Adipose tissue (tissue), 3 donors: ENCODE measurements around the gene GIMAP2. TPM values are rescaled to one million over a fixed set of nuclear protein-coding genes. Genes with fewer than 3 reads are reported as not detected.
"Not testable (repeated sequence)": the region's sequence is repeated elsewhere in the genome, so short reads cannot be mapped to it uniquely, and the experiment has no call there.

Experiments used
- H3K27ac ChIP-seq: one replicate; pipeline ENCODE4 v1.5.1; 2013; ENCODE audit warnings: low read depth, low read length
- WGBS, 3 donors: extraction: QIAGEN DNeasy Blood & Tissue Kit; methylation state at CpG; one replicate each; pipeline ENCODE4 v1.1.7; 2013; 5-methylcytosine and 5-hydroxymethylcytosine counted together
- polyA plus RNA-seq, 3 donors: library from polyadenylated mRNA; stranded (reverse); fragments of 200-250 nt; gene quantifications; one replicate each; pipeline ENCODE4 v1.2.3, GENCODE V29; 2013
- donor health status: healthy with polysubstance abuse.
- donor health status: Bipolar disorder and iron deficiency.
- donor health status: healthy.

GIMAP2 gene
- polyA plus RNA-seq, 3 donors, result 2.5 to 8.3 (median 5.9) TPM

DNA sequence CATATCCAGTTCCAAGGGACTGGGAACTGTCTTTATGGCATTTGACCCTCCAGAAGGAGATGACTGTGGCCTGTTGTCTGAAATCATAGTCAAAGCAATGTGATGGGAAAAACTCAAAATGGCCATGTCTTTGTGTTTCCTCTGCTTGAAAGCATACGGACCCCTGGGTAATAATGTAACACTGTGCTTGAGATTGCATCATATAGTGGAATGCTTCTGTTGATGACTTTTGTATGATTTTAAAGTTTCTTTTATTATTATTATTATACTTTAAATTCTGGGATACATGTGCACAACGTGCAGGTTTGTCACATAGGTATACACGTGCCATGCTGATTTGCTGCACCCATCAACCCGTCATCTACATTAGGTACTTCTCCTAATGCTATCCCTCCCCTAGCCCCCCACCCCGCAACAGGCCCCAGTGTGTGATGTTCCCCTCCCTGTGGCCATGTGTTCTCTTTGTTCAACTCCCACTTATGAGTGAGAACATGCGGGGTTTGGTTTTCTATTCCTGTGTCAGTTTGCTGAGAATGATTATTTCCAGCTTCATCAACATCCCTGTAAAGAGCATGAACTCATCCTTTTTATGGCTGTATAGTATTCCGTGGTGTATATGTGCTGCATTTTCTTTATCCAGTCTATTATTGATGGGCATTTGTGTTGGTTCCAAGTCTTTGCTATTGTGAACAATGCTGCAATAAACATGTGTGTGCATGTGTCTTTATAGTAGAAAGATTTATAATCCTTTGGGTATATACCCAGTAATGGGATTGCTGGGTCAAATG lies 13.5 kb upstream of the GIMAP2 start:
- H3K27ac ChIP-seq, result not testable (repeated sequence)
- 83 to 90% (median 89%) methylated on average over 7 of the region's 7 CpGs for WGBS, 3 donors

- H3K27ac ChIP-seq, result no peak overlapping the region
- 49 to 76% (median 55%) methylated on average over 2 of the region's 2 CpGs for WGBS, 3 donors
Measured at GRCh38 chr7:150675714-150676113, 9.8 kb upstream of the GIMAP2 start.

GRCh38 chr7:150676276-150676675 lies 9.2 kb upstream of the GIMAP2 start:
- H3K27ac ChIP-seq, result not testable (repeated sequence)

DNA sequence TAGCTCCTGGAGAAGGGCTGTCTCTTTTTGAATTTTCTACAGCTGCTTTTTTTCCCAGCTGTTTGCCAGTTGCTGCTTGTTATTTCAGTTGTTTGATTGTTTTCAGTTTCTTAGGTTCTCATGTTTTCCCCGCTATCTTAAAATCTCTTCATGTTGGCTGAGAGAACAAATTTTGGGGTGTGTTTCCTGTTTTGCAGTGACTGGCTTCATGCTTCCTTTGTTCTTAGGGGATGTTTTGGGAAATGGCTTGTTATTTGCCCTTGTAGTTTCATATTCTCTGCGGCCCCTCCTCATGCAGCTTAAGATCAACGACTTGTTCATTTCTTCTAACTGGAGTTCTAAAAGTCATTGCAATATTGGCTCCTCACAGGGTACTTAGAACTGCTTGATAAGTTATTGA lies 8.7 kb upstream of the GIMAP2 start:
- 27 to 67% (median 36%) methylated on average over 3 of the region's 3 CpGs for WGBS, 3 donors
- H3K27ac ChIP-seq, result not testable (repeated sequence)

DNA sequence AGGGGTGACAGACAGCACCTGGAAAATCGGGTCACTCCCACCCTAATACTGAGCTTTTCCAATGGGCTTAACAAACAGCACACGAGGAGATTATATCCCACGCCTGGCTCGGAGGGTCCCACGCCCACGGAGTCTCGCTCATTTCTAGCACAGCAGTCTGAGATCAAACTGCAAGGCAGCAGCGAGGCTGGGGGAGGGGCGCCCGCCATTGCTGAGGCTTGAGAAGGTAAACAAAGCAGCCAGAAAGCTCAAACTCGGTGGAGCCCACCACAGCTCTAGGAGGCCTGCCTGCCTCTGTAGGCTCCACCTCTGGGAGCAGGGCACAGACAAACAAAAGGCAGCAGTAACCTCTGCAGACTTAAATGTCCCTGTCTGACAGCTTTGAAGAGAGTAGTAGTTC lies 6.9 kb upstream of the GIMAP2 start:
- 77 to 88% (median 79%) methylated on average over 11 of the region's 11 CpGs for WGBS, 3 donors
- H3K27ac ChIP-seq, result not testable (repeated sequence)

GRCh38 chr7:150680364-150680763 lies 5.1 kb upstream of the GIMAP2 start:
- WGBS, 3 donors, result 74 to 81% (median 75%) methylated on average over 1 to 2 of the region's 2 CpGs
- H3K27ac ChIP-seq, result not testable (repeated sequence)

DNA sequence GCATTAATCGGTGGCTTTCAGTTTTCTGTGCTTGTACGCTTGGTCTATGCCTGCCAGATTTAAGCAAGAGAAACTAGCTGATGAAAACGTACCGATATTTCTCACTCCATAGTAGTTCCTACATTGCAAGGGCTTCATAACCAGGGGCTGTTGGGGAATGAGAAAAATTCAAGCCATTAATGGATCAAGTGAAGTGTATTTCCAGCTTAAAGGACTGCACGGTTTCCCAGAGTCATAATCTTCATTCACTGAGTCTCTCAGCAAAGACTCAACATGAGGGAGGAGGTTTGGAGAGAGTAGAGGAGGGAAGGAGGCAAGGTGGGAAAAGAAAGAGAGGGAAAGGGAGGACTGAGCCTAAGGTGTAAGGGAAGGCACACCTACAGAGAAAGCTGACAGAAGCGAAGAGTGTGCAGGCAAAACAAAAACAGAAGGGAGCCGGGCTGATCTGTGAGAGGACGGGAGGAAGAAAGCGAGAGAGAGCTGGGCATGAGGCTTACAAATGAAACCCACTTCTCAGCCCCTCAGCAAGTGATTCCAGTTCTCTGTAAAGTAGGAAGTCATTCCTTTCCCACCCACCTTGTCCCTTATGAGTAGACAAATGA lies 625 bp downstream of the GIMAP2 start:
- no peak overlapping the region for H3K27ac ChIP-seq
- 20 to 61% (median 21%) methylated on average over 8 to 9 of the region's 9 CpGs for WGBS, 3 donors

GRCh38 chr7:150688630-150689029 lies 3.1 kb downstream of the GIMAP2 start:
- 91 to 97% (median 96%) methylated on average over 6 of the region's 6 CpGs for WGBS, 3 donors
- H3K27ac ChIP-seq, result no peak overlapping the region

- no peak overlapping the region for H3K27ac ChIP-seq
- WGBS, 3 donors, result 39 to 69% (median 51%) methylated on average over 2 of the region's 2 CpGs
Measured at GRCh38 chr7:150695654-150696053, 10.1 kb downstream of the GIMAP2 start.

GRCh38 chr7:150703209-150703608 lies 17.7 kb downstream of the GIMAP2 start:
- H3K27ac ChIP-seq, result no peak overlapping the region
- WGBS, 3 donors, result 75 to 100% (median 88%) methylated on average over 1 of the region's 1 CpG

GRCh38 chr7:150715293-150715692 lies 29.8 kb downstream of the GIMAP2 start:
- H3K27ac ChIP-seq, result no peak overlapping the region
- 66 to 80% (median 71%) methylated on average over 4 of the region's 4 CpGs for WGBS, 3 donors

- WGBS, 3 donors, result 49 to 57% (median 52%) methylated on average over 4 of the region's 4 CpGs
Measured at GRCh38 chr7:150715738-150716137, 30.2 kb downstream of the GIMAP2 start.

GRCh38 chr7:150716368-150716767 lies 30.9 kb downstream of the GIMAP2 start, which contains the start of gene GIMAP1:
Gene GIMAP1, plus strand, starts transcription at chr7:150716613. Its CDS starts 2,435 bp downstream, at chr7:150719048.
- no peak within 1 kb of the TSS for H3K27ac ChIP-seq
- 13 to 42% (median 13%) methylated on average over 5 of the region's 5 CpGs for WGBS, 3 donors

More at GRCh38 chr7:150715738-150716137, 30.2 kb downstream of the GIMAP2 start:
- no peak overlapping the region for H3K27ac ChIP-seq

DNA sequence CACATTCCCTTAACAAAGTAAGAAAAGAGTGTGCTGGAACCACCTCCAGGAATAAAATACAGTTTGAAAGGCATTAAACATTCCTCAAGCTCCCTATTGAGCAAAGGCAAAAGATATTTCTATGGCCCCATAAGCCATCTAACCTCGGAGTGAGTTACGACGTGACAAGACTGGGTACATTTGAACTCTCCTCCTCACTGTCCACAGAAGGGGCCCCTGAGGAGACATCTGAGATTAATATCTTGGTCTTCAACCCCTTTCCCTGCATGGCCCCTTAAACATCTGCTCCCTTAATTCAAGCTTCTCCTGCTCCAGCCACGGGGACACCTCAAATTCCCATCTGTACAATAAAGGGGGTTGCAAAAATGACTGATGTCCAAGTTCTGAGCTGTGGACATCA lies 31.4 kb downstream of the GIMAP2 start:
- 22 to 60% (median 32%) methylated on average over 4 of the region's 4 CpGs for WGBS, 3 donors
- H3K27ac ChIP-seq, result no peak overlapping the region

- WGBS, 3 donors, result 37 to 57% (median 45%) methylated on average over 4 of the region's 4 CpGs
- no peak overlapping the region for H3K27ac ChIP-seq
Measured at GRCh38 chr7:150717814-150718420, 32.4 kb downstream of the GIMAP2 start.

GRCh38 chr7:150719436-150719835 lies 33.9 kb downstream of the GIMAP2 start:
- 54 to 70% (median 65%) methylated on average over 4 of the region's 4 CpGs for WGBS, 3 donors
- H3K27ac ChIP-seq, result no peak overlapping the region

- 89 to 91% (median 90%) methylated on average over 51 to 52 of the region's 52 CpGs for WGBS, 3 donors
- H3K27ac ChIP-seq, result no peak overlapping the region
Measured at GRCh38 chr7:150719960-150720891, 34.7 kb downstream of the GIMAP2 start.

DNA sequence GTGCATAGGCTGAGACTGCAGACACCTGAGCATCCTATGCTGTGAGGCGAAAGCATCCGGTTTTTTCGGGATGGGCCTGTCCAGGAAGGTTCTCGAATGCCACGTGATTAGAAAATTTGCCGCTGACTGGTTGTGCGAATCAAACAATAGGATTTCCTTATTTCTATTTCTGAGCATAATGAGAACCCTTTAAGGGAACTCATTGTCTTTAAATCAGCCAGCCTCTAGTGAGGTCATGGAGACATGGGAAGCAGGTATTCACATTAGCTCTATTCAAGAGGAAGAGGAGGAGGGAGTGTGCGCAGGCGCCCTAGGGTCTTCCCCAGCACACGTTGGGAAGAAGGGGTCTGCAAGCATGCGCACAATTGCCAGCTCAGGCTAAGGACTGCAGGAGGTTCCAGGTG lies 36.5 kb downstream of the GIMAP2 start:
- WGBS, 3 donors, result 72 to 83% (median 73%) methylated on average over 11 of the region's 11 CpGs
- H3K27ac ChIP-seq, result no peak overlapping the region
